NCI-H146 (cell line): ENCODE results near the gene NECTIN2.
"Not testable (repeated sequence)": the region's sequence is repeated elsewhere in the genome, so short reads cannot be mapped to it uniquely, and the experiment has no call there.

Experiments
- DNase-seq: peaks from one replicate; lab custom pipeline; 2025; lab: John Stamatoyannopoulos, UW

NECTIN2 gene

DNA sequence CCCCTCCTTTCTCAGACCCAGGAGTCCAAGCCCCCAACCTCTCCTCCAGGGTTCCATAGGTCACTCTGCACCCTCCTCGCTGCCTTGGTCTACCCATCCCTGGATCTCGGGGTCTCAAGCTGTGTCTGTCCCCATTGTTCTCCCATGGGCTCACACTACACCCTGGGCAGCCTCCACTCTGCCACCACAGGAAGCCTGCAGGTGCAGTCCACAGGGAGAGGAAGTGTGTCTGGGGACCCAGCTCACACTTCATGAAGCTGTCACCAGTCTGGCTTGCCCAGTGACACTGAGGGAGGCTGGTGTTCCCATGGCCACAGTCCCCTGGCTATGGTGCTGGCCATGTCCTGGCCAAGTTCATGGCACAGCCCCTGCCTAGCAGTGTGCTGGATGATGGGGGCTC, 5.3 kb downstream of the NECTIN2 start:
- peak; percentile 37 for DNase-seq

DNA sequence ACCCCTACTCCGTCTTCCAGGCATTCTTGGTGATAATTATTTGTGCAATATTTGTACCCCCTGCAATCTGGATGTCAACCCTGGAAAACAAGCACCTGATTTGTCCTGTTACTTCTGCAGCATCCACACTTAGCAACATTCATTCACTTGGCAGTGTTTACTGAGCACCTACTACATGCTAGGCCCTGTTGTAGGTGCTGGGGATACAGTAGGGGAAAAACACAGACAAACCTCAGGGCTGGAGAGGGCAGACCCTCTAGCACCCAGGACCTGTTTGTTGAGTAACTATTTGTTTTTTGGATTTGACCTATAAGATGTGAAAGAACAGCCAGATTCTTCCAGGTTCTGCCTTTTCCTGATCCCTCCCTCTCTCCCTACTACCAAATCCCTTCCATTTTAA, 9.5 kb downstream of the NECTIN2 start:
- no peak for DNase-seq

DNA sequence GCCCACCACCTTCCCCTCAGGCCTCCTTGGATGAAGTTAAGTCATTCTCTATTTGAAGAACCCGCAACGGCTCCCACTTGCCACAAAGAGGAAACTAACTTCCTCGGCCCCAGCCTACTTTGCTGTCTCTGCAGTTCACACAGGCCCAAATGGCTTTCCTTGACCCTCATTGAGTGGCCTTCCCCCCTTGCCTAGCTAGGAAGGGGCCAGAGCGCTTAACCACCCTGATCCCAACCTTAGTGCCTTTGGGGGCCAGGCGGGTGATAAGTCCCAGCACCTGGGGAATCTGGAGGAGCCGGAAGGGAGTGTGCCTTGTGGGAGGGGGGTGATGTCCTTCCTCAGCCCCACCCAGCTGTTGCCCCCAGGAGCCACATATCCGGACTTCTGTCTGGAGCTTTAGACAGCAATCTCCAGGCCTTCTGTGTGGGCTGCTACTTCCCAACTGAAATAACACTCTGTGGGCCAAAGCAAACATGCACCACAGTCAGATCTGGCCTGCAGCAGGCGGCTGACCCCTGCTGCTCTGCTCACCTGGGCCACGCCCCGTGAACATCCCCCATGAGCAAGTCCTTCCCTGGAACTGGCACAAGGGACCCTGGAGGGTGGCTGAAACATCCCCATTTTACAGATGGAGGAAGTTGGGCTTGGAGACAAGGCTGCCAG, 10.5 kb downstream of the NECTIN2 start:
- DNase-seq: peak; percentile 84

DNA sequence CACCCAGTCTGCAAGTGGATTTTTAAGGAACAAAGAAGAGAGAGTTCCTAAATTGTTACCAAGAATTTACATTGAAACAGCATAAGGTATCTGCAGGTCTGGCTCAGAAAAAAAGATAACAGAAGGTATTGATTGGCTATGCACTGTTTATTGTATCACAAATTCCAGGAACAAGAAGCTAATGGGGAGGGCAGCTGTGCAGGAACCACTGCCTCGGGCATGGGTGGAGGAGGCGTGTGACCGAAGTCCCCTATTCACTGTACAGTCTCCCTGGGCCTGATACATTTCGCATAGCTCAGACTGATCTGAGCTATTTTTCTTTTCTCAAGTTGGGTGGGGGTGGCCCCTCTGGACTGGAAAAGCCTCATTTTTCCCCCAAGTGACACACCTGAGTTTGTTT, 11.7 kb downstream of the NECTIN2 start:
- DNase-seq: peak; percentile 81

DNA sequence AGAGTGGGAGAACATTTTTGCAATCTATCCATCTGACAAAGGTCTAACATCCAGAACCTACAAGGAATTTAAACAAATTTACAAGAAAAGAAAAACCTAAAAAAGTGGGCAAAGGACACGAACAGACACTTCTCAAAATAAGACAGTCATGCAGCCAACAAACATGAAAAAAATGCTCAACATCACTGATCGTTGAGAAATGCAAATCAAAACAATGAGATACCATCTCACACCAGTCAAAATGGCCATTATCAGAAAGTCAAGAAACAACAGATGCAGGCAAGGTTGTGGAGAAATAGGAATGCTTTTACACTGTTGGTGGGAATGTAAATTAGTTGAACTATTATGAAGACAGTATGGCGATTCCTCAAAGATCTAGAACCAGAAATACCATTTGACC, 15.5 kb downstream of the NECTIN2 start:
- not testable (repeated sequence) for DNase-seq

DNA sequence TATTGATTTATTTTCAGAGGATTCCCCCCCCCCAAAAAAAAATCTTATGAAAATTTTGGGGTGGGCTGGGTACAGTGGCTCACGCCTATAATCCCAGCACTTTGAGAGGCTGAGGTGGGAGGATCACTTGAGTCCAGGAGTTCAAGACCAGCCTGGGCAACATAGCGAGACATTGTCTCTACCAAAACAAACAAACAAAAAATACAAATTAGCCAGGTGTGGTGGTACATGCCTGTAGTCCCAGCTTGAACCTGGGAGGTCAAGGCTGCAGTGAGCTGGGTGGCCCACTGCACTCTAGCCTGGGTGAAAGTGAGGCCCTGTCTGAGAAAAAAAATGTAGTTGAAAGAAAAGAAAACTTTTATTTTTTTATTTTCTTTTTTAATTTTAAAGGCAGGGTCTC, 17.9 kb downstream of the NECTIN2 start:
- no peak for DNase-seq

DNA sequence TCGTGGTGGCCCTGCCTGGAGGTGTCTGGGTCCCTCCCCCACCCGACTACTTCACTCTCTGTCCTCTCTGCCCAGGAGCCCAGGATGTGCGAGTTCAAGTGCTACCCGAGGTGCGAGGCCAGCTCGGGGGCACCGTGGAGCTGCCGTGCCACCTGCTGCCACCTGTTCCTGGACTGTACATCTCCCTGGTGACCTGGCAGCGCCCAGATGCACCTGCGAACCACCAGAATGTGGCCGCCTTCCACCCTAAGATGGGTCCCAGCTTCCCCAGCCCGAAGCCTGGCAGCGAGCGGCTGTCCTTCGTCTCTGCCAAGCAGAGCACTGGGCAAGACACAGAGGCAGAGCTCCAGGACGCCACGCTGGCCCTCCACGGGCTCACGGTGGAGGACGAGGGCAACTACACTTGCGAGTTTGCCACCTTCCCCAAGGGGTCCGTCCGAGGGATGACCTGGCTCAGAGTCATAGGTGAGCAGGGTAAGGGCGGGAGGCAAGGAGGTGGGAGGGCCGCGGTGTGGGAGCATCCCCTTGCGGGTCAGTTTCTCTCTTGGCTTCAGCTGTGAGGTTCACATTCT, 19.2 kb downstream of the NECTIN2 start:
- no peak for DNase-seq

DNA sequence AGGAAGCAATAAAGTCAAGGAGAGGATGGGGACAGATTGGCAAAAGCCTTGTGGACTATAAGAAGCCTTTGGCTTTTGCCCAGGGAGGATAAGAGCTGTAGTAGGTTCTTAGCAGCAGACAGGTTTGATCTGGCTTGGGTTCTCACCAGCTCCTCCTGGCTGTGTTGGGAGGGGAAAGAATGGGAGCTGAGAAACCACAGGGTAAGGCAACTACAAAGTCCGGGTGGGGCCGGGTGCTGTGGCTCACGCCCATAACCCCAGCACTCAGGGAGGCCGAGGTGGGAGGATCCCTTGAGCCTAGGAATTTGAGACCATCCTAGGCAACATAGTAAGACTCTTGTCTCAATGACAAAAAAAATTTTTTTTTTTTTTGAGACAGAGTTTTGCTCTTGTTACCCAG, 20.6 kb downstream of the NECTIN2 start:
- DNase-seq: no peak

DNA sequence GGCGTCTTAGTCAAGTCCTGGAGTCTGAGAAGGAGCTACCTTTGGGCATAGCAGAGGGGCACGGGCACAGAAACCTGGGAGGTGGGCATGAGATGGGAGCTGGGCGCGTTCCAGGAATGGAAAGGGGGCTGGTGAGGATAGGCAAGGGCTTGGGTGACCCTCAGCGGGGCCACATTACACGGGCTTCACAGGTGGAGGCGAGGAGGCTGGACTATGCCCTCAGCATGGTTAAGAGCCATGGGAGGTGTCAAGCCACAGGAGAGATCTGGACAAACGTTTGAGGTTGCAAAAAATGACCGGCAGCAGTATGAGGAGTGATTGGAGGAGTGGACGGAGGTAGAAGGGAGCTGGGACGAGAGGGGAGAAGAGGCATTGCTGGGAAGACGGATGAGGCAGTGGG, 21.5 kb downstream of the NECTIN2 start:
- no peak for DNase-seq

DNA sequence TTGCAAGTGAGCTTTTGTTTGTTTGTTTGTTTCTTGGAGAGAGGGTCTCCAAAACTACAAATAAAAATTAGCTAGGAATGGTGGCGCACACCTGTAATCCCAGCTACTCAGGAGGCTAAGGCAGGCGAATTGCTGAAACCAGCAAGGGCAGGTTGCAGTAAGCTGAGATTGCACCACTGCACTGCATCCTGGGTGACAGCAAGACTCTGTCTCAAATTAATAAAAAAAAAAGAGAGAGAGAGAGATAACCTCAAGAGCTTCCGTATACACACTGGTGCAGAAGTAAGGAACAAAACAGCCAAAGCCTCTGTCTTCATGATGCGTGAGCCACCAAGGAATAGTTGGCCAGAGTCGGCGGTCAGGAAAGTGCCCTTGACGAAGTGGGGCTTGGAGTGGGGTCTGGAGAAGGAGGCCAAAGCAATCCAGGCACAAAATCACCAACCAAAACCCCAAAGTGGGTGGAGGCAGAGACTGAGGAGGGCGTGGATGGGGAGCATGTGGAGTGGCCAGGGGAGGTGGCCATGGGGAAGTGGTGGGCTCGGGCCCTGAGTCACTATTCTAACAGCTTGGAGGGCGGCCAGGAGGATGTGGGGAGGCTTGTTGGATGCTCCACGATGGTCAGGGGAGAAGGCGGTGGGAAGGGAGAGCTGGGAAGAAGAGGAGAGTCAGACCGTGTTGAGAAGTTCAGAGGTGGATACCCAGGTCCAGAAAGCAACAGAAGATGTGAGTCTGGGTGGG, 23.8 kb downstream of the NECTIN2 start:
- no peak for DNase-seq

DNA sequence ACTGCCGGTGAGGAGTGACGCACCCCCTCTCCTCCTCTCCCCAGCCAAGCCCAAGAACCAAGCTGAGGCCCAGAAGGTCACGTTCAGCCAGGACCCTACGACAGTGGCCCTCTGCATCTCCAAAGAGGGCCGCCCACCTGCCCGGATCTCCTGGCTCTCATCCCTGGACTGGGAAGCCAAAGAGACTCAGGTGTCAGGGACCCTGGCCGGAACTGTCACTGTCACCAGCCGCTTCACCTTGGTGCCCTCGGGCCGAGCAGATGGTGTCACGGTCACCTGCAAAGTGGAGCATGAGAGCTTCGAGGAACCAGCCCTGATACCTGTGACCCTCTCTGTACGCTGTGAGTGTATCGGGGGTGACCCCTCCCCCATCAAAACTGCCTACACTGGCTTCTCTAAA, 25.7 kb downstream of the NECTIN2 start:
- DNase-seq: no peak

DNA sequence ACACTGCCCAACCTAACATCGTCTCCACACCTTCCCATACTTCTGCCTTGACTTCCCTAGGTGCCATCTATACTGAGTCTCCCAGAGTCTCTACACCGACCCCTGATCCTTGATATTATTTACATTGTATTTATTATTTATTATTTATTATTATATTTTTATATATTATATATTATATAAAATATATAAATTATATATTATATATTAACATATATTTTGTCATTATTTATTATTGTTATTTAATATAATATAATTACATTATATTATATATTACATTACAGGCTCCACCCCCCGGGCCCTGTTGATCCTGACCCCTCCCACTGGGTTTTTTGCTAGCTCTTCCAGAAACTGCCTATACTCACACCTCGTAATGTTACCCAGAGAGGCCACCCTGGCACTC, 26.6 kb downstream of the NECTIN2 start:
- DNase-seq: no peak

DNA sequence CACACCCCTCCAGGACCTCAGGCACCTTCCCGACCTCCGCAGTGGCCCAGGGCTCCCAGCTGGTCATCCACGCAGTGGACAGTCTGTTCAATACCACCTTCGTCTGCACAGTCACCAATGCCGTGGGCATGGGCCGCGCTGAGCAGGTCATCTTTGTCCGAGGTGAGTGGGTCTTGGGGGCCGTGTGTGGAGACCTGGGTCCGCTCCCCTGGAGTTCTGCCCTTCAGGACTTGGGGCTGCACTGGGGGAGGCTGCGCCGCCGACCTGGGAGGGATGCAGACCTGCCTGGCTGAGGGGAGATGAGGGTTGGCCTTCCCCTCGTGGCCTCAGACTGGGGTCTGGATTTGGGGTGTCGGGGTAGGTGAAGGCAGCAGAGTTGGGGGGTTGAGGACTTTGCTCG, 28.2 kb downstream of the NECTIN2 start:
- DNase-seq: no peak

DNA sequence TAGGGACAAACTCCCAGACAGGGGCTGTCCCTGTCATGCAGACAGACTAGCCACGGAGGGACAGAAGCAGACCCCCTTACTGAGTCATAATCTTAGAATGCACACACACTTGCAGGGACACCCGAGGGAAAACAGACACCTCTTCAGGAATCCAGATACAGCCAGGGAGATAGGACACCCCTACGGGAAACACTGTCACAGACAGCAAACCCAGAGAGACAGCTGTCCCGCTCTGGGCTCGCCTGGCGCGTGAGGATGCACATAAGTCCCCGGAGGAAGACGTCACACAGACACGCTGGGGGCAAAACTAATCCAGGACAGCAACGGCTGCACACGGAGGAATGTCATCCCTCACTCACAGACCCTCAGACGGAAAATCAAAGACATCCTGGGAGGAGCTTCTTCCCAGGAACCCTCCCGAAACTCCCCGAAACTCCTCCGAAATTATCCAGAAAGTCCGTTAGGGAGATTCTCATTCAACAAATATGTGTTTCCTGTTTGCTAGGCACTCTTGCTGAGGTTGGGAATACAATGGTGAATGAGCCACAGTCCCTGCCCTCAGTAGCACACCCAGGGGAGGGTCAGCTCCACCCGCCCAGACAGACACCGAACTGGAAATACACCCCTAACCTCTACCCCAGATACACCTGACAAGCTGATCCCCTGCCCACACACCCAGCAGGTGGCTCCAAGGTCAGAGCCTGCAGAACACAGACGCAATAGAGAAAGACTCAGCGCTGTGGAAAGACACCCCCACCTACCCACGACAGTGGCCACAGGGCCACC, 29.8 kb downstream of the NECTIN2 start:
- no peak for DNase-seq

DNA sequence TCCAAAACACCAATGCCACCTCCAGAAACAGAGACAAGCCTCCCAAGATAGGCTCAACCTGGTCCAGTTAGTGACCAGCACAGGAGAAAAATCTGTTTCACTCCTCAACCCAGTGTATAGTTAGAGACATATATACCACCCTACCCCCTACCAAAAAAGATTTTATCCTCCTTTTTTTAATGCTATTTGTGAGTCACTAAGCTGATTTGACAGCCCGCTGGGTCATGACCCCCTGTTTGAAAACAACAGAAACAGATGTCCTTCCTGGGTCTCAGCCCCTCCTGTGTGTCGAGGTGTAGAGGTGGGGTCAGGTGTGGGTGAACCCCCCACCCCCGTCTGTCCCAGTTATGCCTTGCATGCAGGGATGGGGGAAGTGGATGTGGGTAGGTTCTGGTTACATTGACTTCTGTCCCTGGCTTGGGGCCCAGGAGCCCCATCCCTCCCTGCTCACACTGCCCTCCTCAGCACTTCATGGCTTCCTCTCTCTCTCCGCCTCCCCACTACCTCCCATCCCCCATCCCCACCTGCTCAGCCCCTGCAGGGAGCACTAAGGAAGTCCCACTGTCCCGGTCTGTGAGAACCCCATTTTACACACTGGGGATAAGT, 30.9 kb downstream of the NECTIN2 start:
- no peak for DNase-seq

DNA sequence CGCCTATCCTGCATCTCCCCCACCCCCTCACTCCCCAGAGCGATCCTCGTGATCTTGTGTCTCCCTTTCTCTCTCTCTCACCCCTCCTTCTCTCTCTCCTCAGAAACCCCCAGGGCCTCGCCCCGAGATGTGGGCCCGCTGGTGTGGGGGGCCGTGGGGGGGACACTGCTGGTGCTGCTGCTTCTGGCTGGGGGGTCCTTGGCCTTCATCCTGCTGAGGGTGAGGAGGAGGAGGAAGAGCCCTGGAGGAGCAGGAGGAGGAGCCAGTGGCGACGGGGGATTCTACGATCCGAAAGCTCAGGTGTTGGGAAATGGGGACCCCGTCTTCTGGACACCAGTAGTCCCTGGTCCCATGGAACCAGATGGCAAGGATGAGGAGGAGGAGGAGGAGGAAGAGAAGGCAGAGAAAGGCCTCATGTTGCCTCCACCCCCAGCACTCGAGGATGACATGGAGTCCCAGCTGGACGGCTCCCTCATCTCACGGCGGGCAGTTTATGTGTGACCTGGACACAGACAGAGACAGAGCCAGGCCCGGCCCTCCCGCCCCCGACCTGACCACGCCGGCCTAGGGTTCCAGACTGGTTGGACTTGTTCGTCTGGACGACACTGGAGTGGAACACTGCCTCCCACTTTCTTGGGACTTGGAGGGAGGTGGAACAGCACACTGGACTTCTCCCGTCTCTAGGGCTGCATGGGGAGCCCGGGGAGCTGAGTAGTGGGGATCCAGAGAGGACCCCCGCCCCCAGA, 32.2 kb downstream of the NECTIN2 start:
- DNase-seq: no peak

DNA sequence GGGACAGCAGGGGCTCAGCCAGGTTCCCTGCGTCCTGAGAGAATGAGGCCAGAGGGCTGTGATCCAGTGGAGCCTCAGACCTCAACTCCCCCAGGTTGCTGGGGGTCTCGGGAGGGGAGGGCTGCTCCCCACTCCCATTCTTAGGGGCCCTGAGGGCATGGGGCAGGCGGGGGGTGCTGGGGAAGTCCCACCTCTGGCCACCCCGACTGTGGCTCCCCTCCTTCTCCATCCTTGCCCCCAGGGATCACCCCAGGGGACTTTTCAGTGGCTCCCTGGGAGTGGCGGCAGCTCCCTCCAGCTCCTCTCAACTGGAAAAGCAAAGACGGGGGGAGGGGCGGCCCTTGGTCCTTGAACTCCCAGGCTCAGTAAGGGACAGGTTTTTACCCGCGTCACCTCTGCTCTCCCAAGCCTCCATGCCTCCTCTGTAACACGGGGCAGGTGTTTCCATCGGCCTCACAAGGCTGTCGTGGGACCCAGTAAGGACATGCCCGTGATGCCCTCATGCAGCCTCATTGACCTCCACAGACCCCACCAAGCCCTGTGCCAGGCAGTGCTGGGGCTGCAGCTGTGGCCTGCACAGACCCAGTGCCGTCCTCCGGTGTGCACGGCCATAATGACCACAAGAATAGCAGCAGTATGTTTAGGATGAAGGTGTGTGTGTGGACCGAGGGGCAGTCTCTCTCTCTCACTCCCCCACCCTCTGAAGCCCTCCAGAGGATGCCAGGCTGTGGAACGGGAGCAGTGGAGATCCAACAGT, 33.4 kb downstream of the NECTIN2 start:
- no peak for DNase-seq

DNA sequence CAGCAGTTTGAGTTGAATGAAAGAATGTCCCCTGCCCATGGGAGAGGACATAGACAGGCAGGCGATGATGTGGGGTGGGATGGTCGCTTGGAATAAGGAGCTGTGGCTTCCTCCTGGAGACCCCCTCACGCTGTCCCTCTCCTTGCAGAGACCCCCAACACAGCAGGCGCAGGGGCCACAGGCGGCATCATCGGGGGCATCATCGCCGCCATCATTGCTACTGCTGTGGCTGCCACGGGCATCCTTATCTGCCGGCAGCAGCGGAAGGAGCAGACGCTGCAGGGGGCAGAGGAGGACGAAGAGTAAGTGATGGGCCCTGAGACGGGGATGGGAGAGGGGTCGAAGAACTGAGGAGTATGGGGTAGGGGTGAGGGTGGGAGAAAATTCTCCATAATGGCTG, 36.0 kb downstream of the NECTIN2 start:
- DNase-seq: no peak

DNA sequence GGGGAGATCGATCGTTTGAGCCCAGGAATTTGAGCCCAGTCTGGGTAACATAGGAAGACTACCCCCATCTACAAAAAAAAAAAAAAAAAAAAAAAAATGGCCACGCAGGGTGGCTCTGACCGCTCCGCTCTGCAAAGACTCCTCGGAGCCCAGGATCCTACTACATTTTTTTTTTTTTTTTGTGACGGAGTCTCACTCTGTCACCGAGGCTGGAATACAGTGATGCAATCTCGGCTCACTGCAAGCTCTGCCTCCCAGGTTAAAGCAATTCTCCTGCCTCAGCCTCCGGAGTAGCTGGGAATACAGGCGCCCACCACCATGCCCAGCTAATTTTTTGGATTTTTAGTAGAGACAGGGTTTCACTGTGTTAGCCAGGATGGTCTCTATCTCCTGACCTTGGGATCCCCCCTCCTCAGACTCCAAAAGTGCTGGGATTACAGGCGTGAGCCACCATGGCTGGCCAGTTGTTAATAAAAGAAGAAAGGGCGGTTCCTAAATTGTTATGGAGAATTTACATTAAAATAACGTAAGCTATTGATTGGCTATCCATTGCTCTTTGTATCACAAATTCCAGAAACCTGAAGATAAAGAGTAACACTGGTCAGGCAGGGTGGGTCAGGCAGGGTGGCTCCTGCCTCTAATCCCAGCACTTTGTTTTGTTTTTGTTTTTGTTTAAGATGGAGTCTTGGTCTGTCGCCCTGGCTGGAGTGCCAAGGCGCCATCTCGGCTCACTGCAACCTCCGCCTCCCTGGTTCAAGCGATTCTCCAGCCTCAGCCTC, 36.7 kb downstream of the NECTIN2 start:
- DNase-seq: not testable (repeated sequence)

DNA sequence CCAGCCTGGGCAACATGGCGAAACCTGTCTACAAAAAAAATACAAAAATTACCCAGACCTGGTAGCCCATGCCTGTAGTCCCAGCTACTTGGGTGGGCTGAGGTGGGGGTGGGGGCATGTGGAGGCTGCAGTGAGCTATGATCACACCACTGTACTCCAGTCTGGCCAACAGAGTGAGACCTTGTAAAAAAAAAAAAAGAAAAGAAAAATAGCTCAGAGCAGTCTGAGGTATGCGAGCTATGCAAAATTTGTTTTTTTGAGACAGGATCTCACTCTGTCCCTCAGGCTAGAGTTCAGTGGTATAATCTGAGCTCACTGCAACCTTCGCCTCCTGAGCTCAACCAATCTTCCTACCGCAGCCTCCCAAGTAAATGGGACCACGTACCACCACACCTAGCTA, 37.8 kb downstream of the NECTIN2 start:
- DNase-seq: no peak
